ENCODE data around the gene IL33.

GRCh38 chr9:6171667-6172066 is 43.9 kb upstream of the IL33 start:
- TF ChIP-seq ELF4 (IDR thresholded peaks at IDR 0.05) (no peak), SP1 (IDR thresholded peaks at IDR 0.05) (no peak), BHLHE40 (IDR thresholded peaks at IDR 0.05; ENCODE audit: borderline replicate concordance) (no peak), SUZ12 (IDR thresholded peaks at IDR 0.05) (no peak), PKNOX1 (IDR thresholded peaks at IDR 0.05) (no peak), FOXM1 (IDR thresholded peaks at IDR 0.05; ENCODE audit: borderline replicate concordance) (no peak), HDGF (IDR thresholded peaks at IDR 0.05; ENCODE audit: borderline replicate concordance) (no peak), ARNT (IDR thresholded peaks at IDR 0.05) (no peak), TARDBP (IDR thresholded peaks at IDR 0.05) (no peak), FOXK2 (IDR thresholded peaks at IDR 0.05) (no peak), NFRKB (IDR thresholded peaks at IDR 0.05) (no peak)

Measured in HEK293T (cell line).